ENCODE results near the gene RTEL1. TPM values are rescaled to one million over a fixed set of nuclear protein-coding genes. Genes with fewer than 3 reads are reported as not detected.
A peak's percentile ranks its signal among the peaks of the same experiment; 100 is the strongest.

The RTEL1 gene
- total and polyA plus RNA-seq, 2 donors (not counting 1 experiment from before 2014, with no cell fraction given) = 15.1 to 32.6 TPM

DNA sequence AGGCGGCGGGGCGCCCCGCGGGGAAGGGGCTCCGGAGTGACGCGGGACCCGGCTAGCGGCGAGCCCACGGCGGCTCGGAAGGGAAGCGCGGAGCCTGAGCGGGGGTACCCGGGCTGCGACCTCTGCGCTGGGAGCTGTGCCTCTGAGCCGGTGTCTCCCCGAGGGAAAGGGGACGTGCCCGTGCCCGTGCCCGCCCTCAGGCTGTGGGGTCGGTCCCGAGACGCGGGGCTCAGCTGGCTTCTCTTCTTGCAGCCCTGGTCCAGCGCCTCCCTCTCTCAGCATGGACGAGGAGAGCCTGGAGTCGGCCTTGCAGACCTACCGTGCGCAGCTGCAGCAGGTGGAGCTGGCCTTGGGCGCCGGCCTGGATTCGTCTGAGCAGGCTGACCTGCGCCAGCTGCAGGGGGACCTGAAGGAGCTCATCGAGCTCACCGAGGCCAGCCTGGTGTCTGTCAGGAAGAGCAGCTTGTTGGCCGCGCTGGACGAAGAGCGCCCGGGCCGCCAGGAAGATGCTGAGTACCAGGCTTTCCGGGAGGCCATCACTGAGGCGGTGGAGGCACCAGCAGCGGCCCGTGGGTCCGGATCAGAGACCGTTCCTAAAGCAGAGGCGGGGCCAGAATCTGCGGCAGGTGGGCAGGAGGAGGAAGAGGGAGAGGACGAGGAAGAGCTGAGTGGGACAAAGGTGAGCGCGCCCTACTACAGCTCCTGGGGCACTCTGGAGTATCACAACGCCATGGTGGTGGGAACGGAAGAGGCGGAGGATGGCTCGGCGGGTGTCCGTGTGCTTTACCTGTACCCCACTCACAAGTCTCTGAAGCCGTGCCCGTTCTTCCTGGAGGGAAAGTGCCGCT lies 50.4 kb downstream of the RTEL1 start:
- Mint-ChIP-seq H3K9me3 (ENCODE audit: insufficient read depth) (no peaks in the 10 kb centered on the region), H3K4me3 (peak overlapping the region; percentile 76), H3K27ac (peak overlapping the region; percentile 56), H3K4me1 (peaks cover 38% of the 10 kb centered on the region), H3K27me3 (no peaks in the 10 kb centered on the region)
- Histone ChIP-seq H2AFZ (ENCODE audit: insufficient read depth, low read depth, low read length, poor library complexity, severe bottlenecking) (peak overlapping the region; percentile 86), H3K27ac (ENCODE audit: low read length in 2 of 2) (peak overlapping the region; percentile 27 to 85), H3K9ac (ENCODE audit: low read length) (peak overlapping the region; percentile 76), H3K27me3 (replicated peaks in 1 of 4; ENCODE audit: control extremely low read depth in 1 of 4, control insufficient read depth in 3 of 4, insufficient read depth in 4 of 4, low read length in 3 of 4) (no peaks in the 10 kb centered on the region), H3K4me2 (replicated peaks; ENCODE audit: low read depth, low read length, poor library complexity, severe bottlenecking) (peak overlapping the region; percentile 94), H3K4me1 (ENCODE audit: control insufficient read depth in 2 of 2, insufficient read depth in 2 of 2, low read length in 2 of 2) (peaks cover 21 to 28% of the 10 kb centered on the region in 2 donors), H3K79me2 (ENCODE audit: control insufficient read depth, insufficient read depth, low read length) (peaks cover 93% of the 10 kb centered on the region), H3K36me3 (replicated peaks in 1 of 2; ENCODE audit: control extremely low read depth in 1 of 2, control insufficient read depth in 1 of 2, extremely low read depth in 1 of 2, insufficient read depth in 2 of 2, low read length in 1 of 2) (peaks cover 2 to 49% of the 10 kb centered on the region in 2 experiments), H3K9me3 (ENCODE audit: control extremely low read depth in 1 of 3, control insufficient read depth in 2 of 3, insufficient read depth in 1 of 3, low read length in 2 of 3) (no peaks in the 10 kb centered on the region), H4K20me1 (ENCODE audit: control insufficient read depth, insufficient read depth, low read length, poor library complexity, severe bottlenecking) (peaks cover 75% of the 10 kb centered on the region), H3K4me3 (ENCODE audit: control extremely low read depth in 1 of 5, extremely low read depth in 1 of 5, insufficient read depth in 1 of 5, low read depth in 2 of 5, low read length in 4 of 5) (peak overlapping the region in 4 of 5 experiments; percentile 53 to 80 (median 67))
- CTCF ChIA-PET = interaction anchor here (0.5 to 2.6 kb wide), 10 partner anchors 16 to 266 kb away, joined by 3 to 11 read pairs (median 4); partner anchors contain the start of genes LIME1, PTK6, RTEL1 and TPD52L2
- no peak for DNase-seq
- ATAC-seq (ENCODE audit: low read depth) = peak; percentile 1
- TF ChIP-seq, protein P1, sequence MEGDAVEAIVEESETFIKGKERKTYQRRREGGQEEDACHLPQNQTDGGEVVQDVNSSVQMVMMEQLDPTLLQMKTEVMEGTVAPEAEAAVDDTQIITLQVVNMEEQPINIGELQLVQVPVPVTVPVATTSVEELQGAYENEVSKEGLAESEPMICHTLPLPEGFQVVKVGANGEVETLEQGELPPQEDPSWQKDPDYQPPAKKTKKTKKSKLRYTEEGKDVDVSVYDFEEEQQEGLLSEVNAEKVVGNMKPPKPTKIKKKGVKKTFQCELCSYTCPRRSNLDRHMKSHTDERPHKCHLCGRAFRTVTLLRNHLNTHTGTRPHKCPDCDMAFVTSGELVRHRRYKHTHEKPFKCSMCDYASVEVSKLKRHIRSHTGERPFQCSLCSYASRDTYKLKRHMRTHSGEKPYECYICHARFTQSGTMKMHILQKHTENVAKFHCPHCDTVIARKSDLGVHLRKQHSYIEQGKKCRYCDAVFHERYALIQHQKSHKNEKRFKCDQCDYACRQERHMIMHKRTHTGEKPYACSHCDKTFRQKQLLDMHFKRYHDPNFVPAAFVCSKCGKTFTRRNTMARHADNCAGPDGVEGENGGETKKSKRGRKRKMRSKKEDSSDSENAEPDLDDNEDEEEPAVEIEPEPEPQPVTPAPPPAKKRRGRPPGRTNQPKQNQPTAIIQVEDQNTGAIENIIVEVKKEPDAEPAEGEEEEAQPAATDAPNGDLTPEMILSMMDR (IDR thresholded peaks at IDR 0.05) = no peak
- TF ChIP-seq EZH2 (IDR thresholded peaks at IDR 0.05; ENCODE audit: borderline replicate concordance, insufficient read depth, low read depth, low read length, poor library complexity, severe bottlenecking) = no peak
- POLR2A ChIA-PET = interaction anchor here (1.0 to 2.2 kb wide), 8 partner anchors 11 to 248 kb away, joined by 3 to 20 read pairs (median 6); partner anchors contain the start of genes GMEB2, LIME1, RTEL1 and SLC2A4RG
- 27% methylated on average over 65 of the region's 67 CpGs for WGBS (ENCODE audit: insufficient coverage)
- intact Hi-C loops (cut with micrococcal nuclease) = loop anchor here (5.0 kb wide), 1 partner anchor 354 kb away; the partner anchor contains the start of gene TCEA2
